ENCODE results near the gene PDE7B. TPM values are rescaled to one million over a fixed set of nuclear protein-coding genes. Genes with fewer than 3 reads are reported as not detected.
A peak's percentile ranks its signal among the peaks of the same experiment; 100 is the strongest.

PDE7B gene
- total and polyA plus RNA-seq, 2 of the 4 experiments (the other 2 are of a cell fraction) = 7.8 to 12.4 TPM

- WGBS, 2 experiments (ENCODE audit: extremely low coverage in 2 of 2, insufficient read length in 1 of 2) = 77% methylated on average over 3 of the region's 9 CpGs; no CpG with 5 or more reads in 1 of the 2 experiments
- Histone ChIP-seq H4K8ac (ENCODE audit: low read depth in 2 of 2, low read length in 2 of 2) (peak overlapping the region in 1 of 2 experiments; percentile 67; a peak in 2 of 4 replicates), H2BK15ac (ENCODE audit: low read depth, low read length) (peak overlapping the region; percentile 64; the same call in 1 of the 3 replicates), H3K4me2 (ENCODE audit: low read depth, low read length) (no peak overlapping the region), H4K5ac (ENCODE audit: low read depth, low read length) (peak overlapping the region; percentile 64; the same call in 1 of the 2 replicates), H2AFZ (replicated peaks; ENCODE audit: low read length, poor library complexity) (no peak overlapping the region), H4K20me1 (ENCODE audit: insufficient read depth, low read length) (no peaks in the 10 kb centered on the region), H3K4ac (ENCODE audit: low read depth, low read length) (no peak overlapping the region; the same call in 1 of the 2 replicates), H4K91ac (ENCODE audit: insufficient read depth, low read depth, low read length) (no peak overlapping the region; the same call in 1 of the 2 replicates), H2BK20ac (ENCODE audit: low read depth, low read length) (0 out of 2 replicates have a peak overlapping the region, but pooled peaks have one; percentile 15), H3K56ac (ENCODE audit: extremely low read depth, insufficient read depth, low read length) (no peak overlapping the region), H3K27me3 (ENCODE audit: control insufficient read depth, insufficient read depth, low read length) (no peaks in the 10 kb centered on the region), H3K4me3 (ENCODE audit: insufficient read depth, low read depth, low read length) (no peak overlapping the region), H2AK5ac (ENCODE audit: low read depth, low read length) (peak overlapping the region; percentile 11; the same call in 1 of the 2 replicates), H3K9me1 (ENCODE audit: insufficient read depth, low read length) (peaks cover 16% of the 10 kb centered on the region), H3K27ac (ENCODE audit: insufficient read depth, low read length) (no peak overlapping the region), H3K14ac (replicated peaks; ENCODE audit: low read depth, low read length) (0 out of 2 replicates have a peak overlapping the region, but pooled peaks have one; percentile 24), H2BK5ac (ENCODE audit: low read depth, low read length, poor library complexity, severe bottlenecking) (peak overlapping the region; percentile 12), H3K18ac (ENCODE audit: low read depth, low read length) (peak overlapping the region; percentile 15; the same call in 1 of the 2 replicates), H2BK120ac (ENCODE audit: low read depth, low read length) (peak overlapping the region; percentile 65), H3K4me1 (ENCODE audit: control insufficient read depth, insufficient read depth, low read length) (peaks cover 14% of the 10 kb centered on the region), H2AK9ac (replicated peaks; ENCODE audit: low read depth, low read length, poor library complexity) (no peak overlapping the region), H3K9me3 (ENCODE audit: control insufficient read depth, insufficient read depth, low read length) (no peaks in the 10 kb centered on the region), H3K23ac (ENCODE audit: low read depth, low read length) (0 out of 2 replicates have a peak overlapping the region, but pooled peaks have one; percentile 20), H3K79me1 (ENCODE audit: low read depth in 1 of 2, low read length in 2 of 2) (peaks cover 22 to 31% of the 10 kb centered on the region in 2 experiments), H3K36me3 (ENCODE audit: control insufficient read depth, insufficient read depth, low read length) (peaks cover 6% of the 10 kb centered on the region), H3K9ac (ENCODE audit: low read depth, low read length) (no peak overlapping the region)
- ChIA-PET POLR2A (ENCODE audit: unreplicated experiment) (no interaction called here), CTCF (interaction anchor here (1.0 kb wide), 1 partner anchor 11 kb away, joined by 3 read pairs; no protein-coding TSS in a partner anchor)
- dilution Hi-C loops (cut with HindIII; ENCODE audit: low sequenced_read_pairs, unreplicated experiment) (no loop called here), intact Hi-C loops (cut with micrococcal nuclease) (loop anchor here (10.0 kb wide), 1 partner anchor 315 kb away; no protein-coding TSS in a partner anchor), in situ Hi-C loops (cut with MboI; ENCODE audit: low sequenced_read_pairs) (no loop called here)
- DNase-seq (peak; percentile 36), ATAC-seq (ENCODE audit: low read depth) (no peak)
- TF ChIP-seq SMC3 (IDR thresholded peaks at IDR 0.05; ENCODE audit: low read depth, low read length) (peak; percentile 26; the same call in 1 of the 2 replicates), RAD21 (IDR thresholded peaks at IDR 0.05; ENCODE audit: low read length) (peak; percentile 44; the same call in 1 of the 2 replicates), POLR2A (IDR thresholded peaks at IDR 0.05; ENCODE audit: low read depth, low read length) (no peak), CTCF (conservative IDR thresholded peaks at IDR 0.05; ENCODE audit: low read depth, low read length) (peak; percentile 36)
- no TSS peak for BruUV-seq (replicated peaks)
Measured at GRCh38 chr6:135909737-135910387, 58.4 kb downstream of the PDE7B start.
